HEK293 (cell line): ENCODE measurements around the gene RTKN2.

ENCODE experiments used
- KLF9 ChIP-seq: fragments of 450-650 bp; formaldehyde crosslinking; IDR thresholded peaks from 2 replicates; pipeline ENCODE4 v1.5.1; 2016; ENCODE audit warnings: missing biosample characterization, missing genetic modification characterization, low read depth
- SCRT1 ChIP-seq: fragments of 450-650 bp; formaldehyde crosslinking; IDR thresholded peaks from 2 replicates; pipeline ENCODE4 v1.5.1; 2016; ENCODE audit warnings: missing biosample characterization, missing genetic modification characterization, borderline replicate concordance
- TCF7L2 ChIP-seq: IDR thresholded peaks from 2 replicates; pipeline ENCODE4 v1.6.1; 2011; ENCODE audit warnings: low read depth, mild to moderate bottlenecking, inconsistent platforms, low read length, moderate library complexity, borderline replicate concordance
- ZFP37 ChIP-seq: fragments of 450-650 bp; formaldehyde crosslinking; IDR thresholded peaks from 2 replicates; pipeline ENCODE4 v1.5.1; 2016; ENCODE audit warnings: missing biosample characterization, missing genetic modification characterization
- ZNF184 ChIP-seq: fragments of 450-650 bp; IDR thresholded peaks from 2 replicates; pipeline ENCODE4 v1.5.1; 2018; ENCODE audit warnings: missing biosample characterization, mild to moderate bottlenecking, missing genetic modification characterization
- ZNF221 ChIP-seq: fragments of 450-650 bp; formaldehyde crosslinking; IDR thresholded peaks from 2 replicates; pipeline ENCODE4 v1.5.1; 2017; ENCODE audit warnings: missing biosample characterization, missing genetic modification characterization, borderline replicate concordance
- ZNF274 ChIP-seq, 2 experiments: fragments of 200-500 bp in 1 of 2; fragments of 450-650 bp in 1 of 2; sonication (Bioruptor generic) in 1 of 2; formaldehyde crosslinking in 1 of 2; IDR thresholded peaks; 2 replicates each; pipeline versions ENCODE4 v1.5.1 to v1.6.1; 2014 to 2016; ENCODE audit warnings: borderline replicate concordance in 1 of 2, inconsistent platforms in 1 of 2, low read length in 1 of 2, missing biosample characterization in 1 of 2, missing genetic modification characterization in 1 of 2
- ZNF473 ChIP-seq: fragments of 450-650 bp; formaldehyde crosslinking; IDR thresholded peaks from 2 replicates; pipeline ENCODE4 v1.5.1; 2017; ENCODE audit warnings: missing biosample characterization, missing genetic modification characterization
- ZNF571 ChIP-seq: fragments of 450-650 bp; formaldehyde crosslinking; IDR thresholded peaks from 2 replicates; pipeline ENCODE4 v1.5.0; 2017; ENCODE audit warnings: missing biosample characterization, missing genetic modification characterization
- ZSCAN30 ChIP-seq: fragments of 450-650 bp; IDR thresholded peaks from 2 replicates; pipeline ENCODE4 v1.5.1; 2018; ENCODE audit warnings: missing biosample characterization, mild to moderate bottlenecking, missing genetic modification characterization, moderate library complexity
- TF ChIP-seq, protein P1 (sequence below): fragments of 450-650 bp; formaldehyde crosslinking; IDR thresholded peaks from 2 replicates; pipeline ENCODE4 v1.5.1; 2016; ENCODE audit warnings: missing biosample characterization, missing genetic modification characterization
- TF ChIP-seq, protein P2 (sequence below): sonication (generic); formaldehyde crosslinking; IDR thresholded peaks from 2 replicates; pipeline ENCODE4 v1.8.1; 2022; ENCODE audit warnings: mild to moderate bottlenecking, moderate library complexity, missing genetic modification reagents

DNA sequence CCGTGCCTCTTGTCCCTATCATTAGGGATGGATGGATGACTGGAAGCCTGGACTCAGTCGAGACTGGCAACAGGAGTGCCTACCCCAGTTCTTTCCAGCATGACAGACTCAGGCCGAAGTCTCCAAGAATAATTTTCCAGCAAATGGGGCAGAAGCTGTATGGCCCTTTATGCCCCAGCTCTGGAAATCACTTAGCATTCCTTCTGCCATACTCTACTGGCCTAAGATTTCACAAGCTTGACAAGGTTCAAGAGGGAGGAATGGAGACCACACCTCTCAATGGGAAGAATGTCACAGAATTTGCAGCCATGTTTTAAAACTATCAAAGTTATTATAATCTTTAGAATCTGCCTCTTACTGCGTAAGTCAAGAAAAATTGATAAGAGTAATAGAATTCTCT lies 39.0 kb upstream of the RTKN2 start:
- TF ChIP-seq TCF7L2 (no peak), SCRT1 (tag by site-specific recombination) (no peak), ZNF571 (tag by site-specific recombination) (no peak), KLF9 (tag by site-specific recombination) (no peak), ZSCAN30 (no peak), ZNF473 (no peak), ZNF184 (tag by site-specific recombination) (no peak), ZNF274 (IDR thresholded peaks at IDR 0.05; ENCODE audit: low read length) (no peak), ZNF274 (tag by site-specific recombination; IDR thresholded peaks at IDR 0.05; ENCODE audit: borderline replicate concordance) (no peak), ZFP37 (no peak), ZNF221 (no peak)
- TF ChIP-seq, protein P1, sequence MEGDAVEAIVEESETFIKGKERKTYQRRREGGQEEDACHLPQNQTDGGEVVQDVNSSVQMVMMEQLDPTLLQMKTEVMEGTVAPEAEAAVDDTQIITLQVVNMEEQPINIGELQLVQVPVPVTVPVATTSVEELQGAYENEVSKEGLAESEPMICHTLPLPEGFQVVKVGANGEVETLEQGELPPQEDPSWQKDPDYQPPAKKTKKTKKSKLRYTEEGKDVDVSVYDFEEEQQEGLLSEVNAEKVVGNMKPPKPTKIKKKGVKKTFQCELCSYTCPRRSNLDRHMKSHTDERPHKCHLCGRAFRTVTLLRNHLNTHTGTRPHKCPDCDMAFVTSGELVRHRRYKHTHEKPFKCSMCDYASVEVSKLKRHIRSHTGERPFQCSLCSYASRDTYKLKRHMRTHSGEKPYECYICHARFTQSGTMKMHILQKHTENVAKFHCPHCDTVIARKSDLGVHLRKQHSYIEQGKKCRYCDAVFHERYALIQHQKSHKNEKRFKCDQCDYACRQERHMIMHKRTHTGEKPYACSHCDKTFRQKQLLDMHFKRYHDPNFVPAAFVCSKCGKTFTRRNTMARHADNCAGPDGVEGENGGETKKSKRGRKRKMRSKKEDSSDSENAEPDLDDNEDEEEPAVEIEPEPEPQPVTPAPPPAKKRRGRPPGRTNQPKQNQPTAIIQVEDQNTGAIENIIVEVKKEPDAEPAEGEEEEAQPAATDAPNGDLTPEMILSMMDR (tag by site-specific recombination) = no peak
- TF ChIP-seq, protein P2, sequence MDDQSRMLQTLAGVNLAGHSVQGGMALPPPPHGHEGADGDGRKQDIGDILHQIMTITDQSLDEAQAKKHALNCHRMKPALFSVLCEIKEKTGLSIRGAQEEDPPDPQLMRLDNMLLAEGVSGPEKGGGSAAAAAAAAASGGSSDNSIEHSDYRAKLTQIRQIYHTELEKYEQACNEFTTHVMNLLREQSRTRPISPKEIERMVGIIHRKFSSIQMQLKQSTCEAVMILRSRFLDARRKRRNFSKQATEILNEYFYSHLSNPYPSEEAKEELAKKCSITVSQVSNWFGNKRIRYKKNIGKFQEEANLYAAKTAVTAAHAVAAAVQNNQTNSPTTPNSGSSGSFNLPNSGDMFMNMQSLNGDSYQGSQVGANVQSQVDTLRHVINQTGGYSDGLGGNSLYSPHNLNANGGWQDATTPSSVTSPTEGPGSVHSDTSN = no peak
